Skeletal muscle satellite cell (primary cell): Measurements from ENCODE around the gene EEF2K.

Source experiments
- H3K27me3 ChIP-seq: 2 replicates; pipeline ENCODE4 v1.7.0; 2013; ENCODE audit warnings: low read length; ENCODE audit not compliant: control insufficient read depth, insufficient read depth
- H3K36me3 ChIP-seq: 2 replicates; pipeline ENCODE4 v1.7.0; 2013; ENCODE audit warnings: mild to moderate bottlenecking, control low read depth, low read length; ENCODE audit not compliant: insufficient read depth
- H3K4me1 ChIP-seq: 2 replicates; pipeline ENCODE4 v1.7.0; 2013; ENCODE audit warnings: low read length; ENCODE audit not compliant: control insufficient read depth, insufficient read depth
- H3K4me2 ChIP-seq: 2 replicates; pipeline ENCODE4 v1.7.0; 2013; ENCODE audit warnings: mild to moderate bottlenecking, low read length
- H3K4me3 ChIP-seq: 2 replicates; pipeline ENCODE4 v1.7.0; 2013; ENCODE audit warnings: low read length
- H3K9ac ChIP-seq: 2 replicates; pipeline ENCODE4 v1.7.0; 2013; ENCODE audit warnings: mild to moderate bottlenecking, low read depth, low read length, moderate library complexity
- H3K9me3 ChIP-seq: replicated peaks from 2 replicates; pipeline ENCODE4 v1.7.0; 2013; ENCODE audit warnings: mild to moderate bottlenecking, control low read depth, low read length

EEF2K gene

GRCh38 chr16:22314661-22315626, 108.9 kb downstream of the EEF2K start:
- H3K36me3 ChIP-seq = peaks cover 56% of the 10 kb centered on the region
- H3K4me3 ChIP-seq = no peak overlapping the region
- H3K4me2 ChIP-seq = no peak overlapping the region
- no peak overlapping the region for H3K9ac ChIP-seq
- H3K4me1 ChIP-seq = no peaks in the 10 kb centered on the region
- no peaks in the 10 kb centered on the region for H3K27me3 ChIP-seq
- H3K9me3 ChIP-seq = no peaks in the 10 kb centered on the region

- Histone ChIP-seq H3K4me3 (no peak overlapping the region), H3K36me3 (peaks cover 55% of the 10 kb centered on the region), H3K9me3 (no peaks in the 10 kb centered on the region), H3K27me3 (no peaks in the 10 kb centered on the region), H3K9ac (no peak overlapping the region), H3K4me2 (no peak overlapping the region), H3K4me1 (no peaks in the 10 kb centered on the region)
Observed at GRCh38 chr16:22315979-22316378, 109.9 kb downstream of the EEF2K start.

GRCh38 chr16:22316411-22316811, 110.3 kb downstream of the EEF2K start:
- peaks cover 55% of the 10 kb centered on the region for H3K36me3 ChIP-seq
- H3K4me3 ChIP-seq = no peak overlapping the region
- no peak overlapping the region for H3K9ac ChIP-seq
- no peak overlapping the region for H3K4me2 ChIP-seq
- no peaks in the 10 kb centered on the region for H3K4me1 ChIP-seq
- H3K27me3 ChIP-seq = no peaks in the 10 kb centered on the region
- H3K9me3 ChIP-seq = no peaks in the 10 kb centered on the region

- H3K9ac ChIP-seq = no peak overlapping the region
Observed at GRCh38 chr16:22317001-22317530, 111.0 kb downstream of the EEF2K start.

GRCh38 chr16:22317625-22318024, 111.5 kb downstream of the EEF2K start:
- H3K36me3 ChIP-seq = peaks cover 55% of the 10 kb centered on the region
- H3K27me3 ChIP-seq = no peaks in the 10 kb centered on the region
- H3K4me3 ChIP-seq = no peak overlapping the region

More at GRCh38 chr16:22317001-22317530, 111.0 kb downstream of the EEF2K start:
- H3K4me3 ChIP-seq = no peak overlapping the region
- H3K27me3 ChIP-seq = no peaks in the 10 kb centered on the region
- H3K4me1 ChIP-seq = no peaks in the 10 kb centered on the region
- H3K4me2 ChIP-seq = no peak overlapping the region
- no peaks in the 10 kb centered on the region for H3K9me3 ChIP-seq
- H3K36me3 ChIP-seq = peaks cover 56% of the 10 kb centered on the region

GRCh38 chr16:22318690-22319358, 112.7 kb downstream of the EEF2K start:
- Histone ChIP-seq H3K27me3 (no peaks in the 10 kb centered on the region), H3K9ac (no peak overlapping the region), H3K4me3 (no peak overlapping the region), H3K36me3 (peaks cover 56% of the 10 kb centered on the region), H3K4me2 (no peak overlapping the region), H3K9me3 (no peaks in the 10 kb centered on the region), H3K4me1 (no peaks in the 10 kb centered on the region)

More at GRCh38 chr16:22317625-22318024, 111.5 kb downstream of the EEF2K start:
- no peak overlapping the region for H3K9ac ChIP-seq
- H3K4me1 ChIP-seq = no peaks in the 10 kb centered on the region
- no peak overlapping the region for H3K4me2 ChIP-seq
- no peaks in the 10 kb centered on the region for H3K9me3 ChIP-seq

GRCh38 chr16:22320572-22321339, 114.7 kb downstream of the EEF2K start:
- H3K36me3 ChIP-seq = peaks cover 55% of the 10 kb centered on the region
- H3K9me3 ChIP-seq = no peaks in the 10 kb centered on the region
- no peaks in the 10 kb centered on the region for H3K4me1 ChIP-seq
- no peak overlapping the region for H3K9ac ChIP-seq
- no peak overlapping the region for H3K4me2 ChIP-seq
- no peaks in the 10 kb centered on the region for H3K27me3 ChIP-seq
- H3K4me3 ChIP-seq = no peak overlapping the region

GRCh38 chr16:22321340-22322001, 115.4 kb downstream of the EEF2K start:
- H3K27me3 ChIP-seq = no peaks in the 10 kb centered on the region
- H3K36me3 ChIP-seq = peaks cover 52% of the 10 kb centered on the region
- no peak overlapping the region for H3K9ac ChIP-seq
- H3K4me3 ChIP-seq = no peak overlapping the region
- H3K9me3 ChIP-seq = no peaks in the 10 kb centered on the region
- H3K4me1 ChIP-seq = no peaks in the 10 kb centered on the region
- H3K4me2 ChIP-seq = no peak overlapping the region

GRCh38 chr16:22322021-22322471, 116.0 kb downstream of the EEF2K start:
- peaks cover 53% of the 10 kb centered on the region for H3K36me3 ChIP-seq
- H3K9ac ChIP-seq = no peak overlapping the region
- H3K27me3 ChIP-seq = no peaks in the 10 kb centered on the region
- no peak overlapping the region for H3K4me2 ChIP-seq
- H3K4me1 ChIP-seq = no peaks in the 10 kb centered on the region
- no peak overlapping the region for H3K4me3 ChIP-seq
- H3K9me3 ChIP-seq = no peaks in the 10 kb centered on the region

GRCh38 chr16:22322741-22323140, 116.7 kb downstream of the EEF2K start:
- H3K9ac ChIP-seq = no peak overlapping the region
- no peak overlapping the region for H3K4me3 ChIP-seq
- peaks cover 53% of the 10 kb centered on the region for H3K36me3 ChIP-seq
- no peaks in the 10 kb centered on the region for H3K9me3 ChIP-seq
- H3K27me3 ChIP-seq = no peaks in the 10 kb centered on the region
- no peaks in the 10 kb centered on the region for H3K4me1 ChIP-seq
- H3K4me2 ChIP-seq = no peak overlapping the region
